ENCODE measurements around the gene TNFRSF4. TPM values are rescaled to one million over a fixed set of nuclear protein-coding genes. Genes with fewer than 3 reads are reported as not detected.

Gene TNFRSF4
- total RNA-seq, 4 donors from 2014 or later, result 0.50 to 2.1 (median 0.93) TPM

DNA sequence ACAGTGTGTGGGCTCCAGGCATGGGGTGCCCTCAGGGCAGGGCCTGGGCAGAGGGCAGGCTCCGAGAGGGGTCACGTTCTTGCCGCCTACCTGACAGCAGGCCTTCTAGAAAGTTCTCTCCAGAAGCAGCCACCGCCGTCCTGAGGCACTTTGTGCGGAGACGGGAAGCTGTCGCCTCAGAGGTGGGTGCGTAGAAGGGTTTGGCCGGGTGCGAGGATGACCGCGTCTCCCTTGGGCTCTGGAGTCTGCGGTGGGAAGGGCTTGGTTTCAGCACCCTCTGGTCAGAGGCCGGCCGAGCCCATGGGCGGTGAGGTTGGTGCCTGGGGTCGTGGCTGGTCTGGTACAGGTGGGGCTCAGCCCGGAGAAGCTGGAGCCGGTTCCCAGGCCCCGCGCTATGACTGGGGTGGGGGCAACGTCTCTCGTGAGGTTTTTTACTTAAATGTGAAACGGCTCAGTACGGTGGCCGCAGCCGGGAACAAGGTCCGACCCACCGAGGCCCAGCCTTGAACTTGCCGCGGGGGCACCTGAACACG lies 50.3 kb downstream of the TNFRSF4 start:
- intact Hi-C loops (cut with DNase I), result no loop called here
- WGBS, result 92% methylated on average over 26 of the region's 33 CpGs
- H3K4me3 ChIP-seq, result peak overlapping the region in 1 of 4 donors; percentile 27
- TF ChIP-seq EP300 (IDR thresholded peaks at IDR 0.05) (no peak), POLR2AphosphoS5 (IDR thresholded peaks at IDR 0.05) (no peak), POLR2A (IDR thresholded peaks at IDR 0.05; ENCODE audit: low read depth) (no peak)
- TF ChIP-seq, protein P1, sequence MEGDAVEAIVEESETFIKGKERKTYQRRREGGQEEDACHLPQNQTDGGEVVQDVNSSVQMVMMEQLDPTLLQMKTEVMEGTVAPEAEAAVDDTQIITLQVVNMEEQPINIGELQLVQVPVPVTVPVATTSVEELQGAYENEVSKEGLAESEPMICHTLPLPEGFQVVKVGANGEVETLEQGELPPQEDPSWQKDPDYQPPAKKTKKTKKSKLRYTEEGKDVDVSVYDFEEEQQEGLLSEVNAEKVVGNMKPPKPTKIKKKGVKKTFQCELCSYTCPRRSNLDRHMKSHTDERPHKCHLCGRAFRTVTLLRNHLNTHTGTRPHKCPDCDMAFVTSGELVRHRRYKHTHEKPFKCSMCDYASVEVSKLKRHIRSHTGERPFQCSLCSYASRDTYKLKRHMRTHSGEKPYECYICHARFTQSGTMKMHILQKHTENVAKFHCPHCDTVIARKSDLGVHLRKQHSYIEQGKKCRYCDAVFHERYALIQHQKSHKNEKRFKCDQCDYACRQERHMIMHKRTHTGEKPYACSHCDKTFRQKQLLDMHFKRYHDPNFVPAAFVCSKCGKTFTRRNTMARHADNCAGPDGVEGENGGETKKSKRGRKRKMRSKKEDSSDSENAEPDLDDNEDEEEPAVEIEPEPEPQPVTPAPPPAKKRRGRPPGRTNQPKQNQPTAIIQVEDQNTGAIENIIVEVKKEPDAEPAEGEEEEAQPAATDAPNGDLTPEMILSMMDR (IDR thresholded peaks at IDR 0.05), result no peak
- peak overlapping the region in 1 of 4 donors; percentile 34 for H3K27ac ChIP-seq (replicated peaks in 1 of 4)
- H3K9me3 ChIP-seq, result no peaks in the 10 kb centered on the region
- H3K4me1 ChIP-seq, result peaks cover 3 to 10% (median 4%) of the 10 kb centered on the region in 4 donors
- DNase-seq (ENCODE audit: extremely low spot score), result no peak
- no peaks in the 10 kb centered on the region for H3K36me3 ChIP-seq
- H3K27me3 ChIP-seq, result peaks cover 0 to 73% (median 19%) of the 10 kb centered on the region in 4 donors

DNA sequence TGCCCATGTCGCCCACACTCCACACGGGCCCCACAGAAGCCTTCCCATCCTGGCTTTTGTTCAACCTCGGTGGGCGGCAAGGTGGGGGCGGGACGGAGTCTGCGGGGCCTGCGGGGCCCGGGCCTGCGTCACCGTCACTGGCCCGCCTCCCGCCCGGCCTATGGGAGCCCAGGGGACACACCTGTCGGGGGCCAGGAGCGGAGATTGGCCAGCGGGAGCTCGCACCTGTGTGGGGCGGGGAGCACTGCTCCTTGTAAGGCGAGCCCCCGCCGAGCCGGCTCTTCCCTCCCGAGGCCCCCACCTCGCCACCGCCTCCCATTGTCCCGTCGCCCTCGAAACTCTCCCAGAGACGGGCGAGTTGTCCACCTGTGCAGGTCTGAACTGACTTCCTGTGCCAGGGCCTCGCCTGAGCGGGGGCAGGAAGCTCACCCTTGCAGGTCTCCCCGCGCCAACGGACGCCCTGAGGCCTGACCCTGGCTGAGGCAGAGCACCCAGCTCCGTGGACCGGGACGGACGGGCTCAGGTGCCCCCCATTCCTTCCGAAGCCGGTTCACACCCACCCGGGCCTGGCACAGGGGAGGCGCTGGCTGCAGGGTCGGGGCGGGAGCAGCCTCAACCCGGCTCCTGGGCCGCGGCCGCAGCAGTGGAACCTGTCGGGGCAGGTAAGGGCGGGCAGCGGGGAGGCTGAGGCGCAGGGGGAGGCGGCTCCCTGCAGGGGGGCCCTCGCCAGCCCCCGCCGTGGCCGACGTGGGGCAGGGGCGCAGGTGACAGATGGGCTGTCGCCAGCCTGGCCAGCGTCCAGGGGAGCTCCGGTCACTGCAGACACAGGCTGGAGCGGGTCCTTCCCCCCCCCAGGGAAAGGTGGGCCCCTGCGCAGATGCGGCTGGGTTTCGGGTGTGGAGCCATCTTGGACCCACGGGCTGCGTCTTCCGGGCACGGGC lies 51.1 kb downstream of the TNFRSF4 start:
- Histone ChIP-seq H3K4me1 (peaks cover 10 to 18% (median 11%) of the 10 kb centered on the region in 4 donors), H3K27me3 (peaks cover 0 to 66% (median 16%) of the 10 kb centered on the region in 4 donors), H3K9me3 (no peaks in the 10 kb centered on the region), H3K4me3 (peak overlapping the region in 1 of 4 donors; percentile 27), H3K36me3 (no peaks in the 10 kb centered on the region), H3K27ac (replicated peaks in 1 of 4) (peak overlapping the region in 1 of 4 donors; percentile 34)
- intact Hi-C loops (cut with DNase I), result no loop called here
- no peak for DNase-seq (ENCODE audit: extremely low spot score)
- TF ChIP-seq POLR2AphosphoS5 (IDR thresholded peaks at IDR 0.05), result no peak
- no peak for TF ChIP-seq POLR2A (IDR thresholded peaks at IDR 0.05; ENCODE audit: low read depth)
- TF ChIP-seq EP300 (IDR thresholded peaks at IDR 0.05), result no peak
- TF ChIP-seq, protein P1 (IDR thresholded peaks at IDR 0.05), result no peak
- WGBS, result 70% methylated on average over 41 of the region's 73 CpGs

DNA sequence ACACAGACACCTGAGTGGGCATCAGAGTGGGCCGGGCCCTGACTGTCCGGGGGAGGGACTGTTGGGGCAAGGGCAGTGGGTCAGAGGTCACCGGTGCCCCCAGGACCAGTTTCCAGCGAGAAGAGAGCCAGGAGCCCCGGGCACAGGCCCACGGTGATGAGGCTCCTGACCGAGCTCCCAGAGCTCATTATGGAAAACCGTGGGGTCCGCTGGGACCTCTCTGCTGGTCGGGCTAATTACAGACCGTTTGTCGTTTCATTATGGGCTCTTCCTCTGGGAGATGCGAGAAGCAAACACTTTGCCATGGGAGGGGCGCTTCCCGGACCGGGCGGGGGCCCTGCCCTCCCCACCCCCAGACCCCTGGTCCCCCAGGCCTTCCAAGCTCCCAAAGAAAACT lies 52.3 kb downstream of the TNFRSF4 start:
- no peak for DNase-seq (ENCODE audit: extremely low spot score)
- TF ChIP-seq, protein P1 (IDR thresholded peaks at IDR 0.05), result no peak
- TF ChIP-seq EP300 (IDR thresholded peaks at IDR 0.05), result no peak
- no peak for TF ChIP-seq POLR2A (IDR thresholded peaks at IDR 0.05; ENCODE audit: low read depth)
- no peak for TF ChIP-seq POLR2AphosphoS5 (IDR thresholded peaks at IDR 0.05)
- Histone ChIP-seq H3K36me3 (no peaks in the 10 kb centered on the region), H3K4me1 (peaks cover 11 to 17% (median 15%) of the 10 kb centered on the region in 4 donors), H3K9me3 (no peaks in the 10 kb centered on the region), H3K4me3 (no peak overlapping the region), H3K27ac (replicated peaks in 1 of 4) (no peak overlapping the region), H3K27me3 (peaks cover 0 to 54% (median 8%) of the 10 kb centered on the region in 4 donors)
- 91% methylated on average over 10 of the region's 17 CpGs for WGBS
- intact Hi-C loops (cut with DNase I), result no loop called here

Small RNAs within 50 kb of the gene (small RNA-seq; reads per million reads assigned to genes)
- gene MIR200A (0.17 to 0.19 (median 0.17) reads per million in 3 donors), gene MIR200B (0.25 to 1.9 (median 1.2) reads per million in 3 donors), gene MIR429 (0 to 0.19 (median 0) reads per million in 3 donors)

Other genes with a start within 250 kb of the TNFRSF4 start
- under 1 TPM in 3 of 4 donors, not detected in 1; 0.17 to 0.50 (median 0.19) TPM for gene PLEKHN1, start 247.7 kb downstream of the TNFRSF4 start, total RNA-seq
- gene PERM1, start 232.1 kb downstream of the TNFRSF4 start, total RNA-seq, result under 1 TPM; 0.11 to 0.50 (median 0.30) TPM
- 10 to 100 TPM; 37.8 to 90.4 (median 65.0) TPM for gene HES4, start 214.1 kb downstream of the TNFRSF4 start, total RNA-seq
- 10 to 100 TPM; 39.4 to 74.9 (median 41.1) TPM for gene ISG15, start 200.7 kb downstream of the TNFRSF4 start, total RNA-seq
- gene AGRN, start 194.0 kb downstream of the TNFRSF4 start, total RNA-seq, result 10 to 100 TPM; 17.0 to 31.6 (median 22.6) TPM
- gene RNF223, start 139.8 kb downstream of the TNFRSF4 start, total RNA-seq, result not detected
- gene C1orf159, start 98.1 kb downstream of the TNFRSF4 start, total RNA-seq, result 10 to 100 TPM in 1 of 4 donors, 1 to 10 TPM in 3; 4.2 to 11.9 (median 8.5) TPM
- under 1 TPM in 1 of 4 donors, not detected in 3; 0.17 TPM for gene TTLL10, start 40.3 kb downstream of the TNFRSF4 start, total RNA-seq
- gene TNFRSF18, start 7.6 kb downstream of the TNFRSF4 start, total RNA-seq, result under 1 TPM in 2 of 4 donors, not detected in 2; 0.29 to 0.66 TPM
- 100 to 1,000 TPM in 3 of 4 donors, 10 to 100 TPM in 1; 88.5 to 125 (median 107) TPM for gene SDF4, start 17.8 kb upstream of the TNFRSF4 start, total RNA-seq
- 10 to 100 TPM; 10.4 to 24.6 (median 21.0) TPM for gene B3GALT6, start 18.1 kb upstream of the TNFRSF4 start, total RNA-seq
- gene C1QTNF12, start 32.6 kb upstream of the TNFRSF4 start, total RNA-seq, result under 1 TPM in 2 of 4 donors, not detected in 2; 0.33 to 0.52 TPM
- gene UBE2J2, start 59.7 kb upstream of the TNFRSF4 start, total RNA-seq, result 10 to 100 TPM; 34.9 to 61.4 (median 49.5) TPM
- gene SCNN1D, start 66.3 kb upstream of the TNFRSF4 start, total RNA-seq, result 1 to 10 TPM in 3 of 4 donors, under 1 TPM in 1; 0.83 to 4.1 (median 1.9) TPM
- gene ACAP3, start 93.8 kb upstream of the TNFRSF4 start, total RNA-seq, result 10 to 100 TPM; 34.8 to 63.2 (median 47.4) TPM
- 10 to 100 TPM; 10.3 to 24.7 (median 21.7) TPM for gene PUSL1, start 94.4 kb upstream of the TNFRSF4 start, total RNA-seq
- 100 to 1,000 TPM in 1 of 4 donors, 10 to 100 TPM in 3; 75.9 to 121 (median 87.8) TPM for gene INTS11, start 110.5 kb upstream of the TNFRSF4 start, total RNA-seq
- gene CPTP, start 110.6 kb upstream of the TNFRSF4 start, total RNA-seq, result 10 to 100 TPM; 15.4 to 44.9 (median 31.5) TPM
- gene TAS1R3, start 117.1 kb upstream of the TNFRSF4 start, total RNA-seq, result under 1 TPM in 2 of 4 donors, not detected in 2; 0.17 to 0.32 TPM
- gene DVL1, start 135.3 kb upstream of the TNFRSF4 start, total RNA-seq, result 100 to 1,000 TPM in 2 of 4 donors, 10 to 100 TPM in 2; 66.9 to 141 (median 114) TPM
- 100 to 1,000 TPM in 2 of 4 donors, 10 to 100 TPM in 2; 68.5 to 129 (median 87.2) TPM for gene MXRA8, start 144.4 kb upstream of the TNFRSF4 start, total RNA-seq
- 100 to 1,000 TPM in 3 of 4 donors, 10 to 100 TPM in 1; 98.4 to 152 (median 117) TPM for gene AURKAIP1, start 161.1 kb upstream of the TNFRSF4 start, total RNA-seq
- gene CCNL2, start 185.2 kb upstream of the TNFRSF4 start, total RNA-seq, result 100 to 1,000 TPM in 2 of 4 donors, 10 to 100 TPM in 2; 73.4 to 136 (median 108) TPM
- gene MRPL20, start 193.1 kb upstream of the TNFRSF4 start, total RNA-seq, result 100 to 1,000 TPM; 144 to 175 (median 155) TPM
- gene ANKRD65, start 207.1 kb upstream of the TNFRSF4 start, total RNA-seq, result 10 to 100 TPM in 2 of 4 donors, 1 to 10 TPM in 2; 8.1 to 19.2 (median 9.8) TPM
- gene VWA1, start 221.5 kb upstream of the TNFRSF4 start, total RNA-seq, result 100 to 1,000 TPM in 2 of 4 donors, 10 to 100 TPM in 2; 99.7 to 168 (median 116) TPM
- gene ATAD3C, start 235.5 kb upstream of the TNFRSF4 start, total RNA-seq, result 1 to 10 TPM in 1 of 4 donors, under 1 TPM in 3; 0.32 to 2.4 (median 0.58) TPM

Data from esophagus muscularis mucosa (tissue), 4 donors.